ELR (cell line): ENCODE data around the gene AK3.
"Not testable (repeated sequence)": the region's sequence is repeated elsewhere in the genome, so short reads cannot be mapped to it uniquely, and the experiment has no call there.

Experiments
- DNase-seq: peaks from one replicate; pipeline ENCODE4 v3.0.0-alpha.2; 2015; ENCODE audit warnings: low read depth

AK3 gene

DNA sequence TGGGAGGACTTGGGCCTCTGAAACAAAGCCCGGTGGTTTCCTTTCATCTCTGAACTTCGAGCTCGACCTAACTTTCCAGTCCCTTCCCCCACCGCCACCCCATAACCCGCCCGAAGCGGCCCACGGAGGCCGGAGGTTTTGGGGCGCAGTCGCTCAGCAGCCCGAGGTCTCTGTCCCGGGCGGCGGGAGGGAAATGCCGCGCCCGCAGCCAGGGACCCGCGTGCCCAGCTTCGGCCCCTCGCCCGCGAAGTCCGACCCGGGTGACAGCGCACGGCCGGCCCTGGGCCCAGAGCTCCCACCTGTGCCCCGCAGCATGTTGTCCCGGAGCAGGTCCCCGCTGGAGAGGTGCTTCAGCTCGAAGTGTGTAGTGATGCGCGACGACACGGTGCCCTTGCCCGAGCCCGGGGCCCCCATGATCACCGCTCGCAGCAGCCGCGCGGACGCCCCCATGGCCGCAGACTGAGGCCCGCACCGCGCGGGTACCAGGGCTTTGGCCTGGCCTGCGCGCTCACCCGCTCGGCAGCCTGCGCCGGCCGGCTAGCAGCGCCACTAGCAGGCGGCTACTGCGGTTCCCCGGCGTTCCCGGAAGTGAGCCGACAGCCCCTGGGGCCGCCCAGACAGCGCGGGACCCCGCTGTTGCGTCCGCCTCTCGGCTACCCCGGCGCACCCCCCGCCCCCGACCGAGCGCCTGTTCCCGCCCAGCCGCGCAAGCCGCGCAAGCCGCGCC lies at the start of gene AK3:
AK3 (minus strand) TSS at position 565 of the 727 bp plus-strand sequence; CDS start at position 450, 115 bp downstream.
- peak; percentile 88 for DNase-seq

DNA sequence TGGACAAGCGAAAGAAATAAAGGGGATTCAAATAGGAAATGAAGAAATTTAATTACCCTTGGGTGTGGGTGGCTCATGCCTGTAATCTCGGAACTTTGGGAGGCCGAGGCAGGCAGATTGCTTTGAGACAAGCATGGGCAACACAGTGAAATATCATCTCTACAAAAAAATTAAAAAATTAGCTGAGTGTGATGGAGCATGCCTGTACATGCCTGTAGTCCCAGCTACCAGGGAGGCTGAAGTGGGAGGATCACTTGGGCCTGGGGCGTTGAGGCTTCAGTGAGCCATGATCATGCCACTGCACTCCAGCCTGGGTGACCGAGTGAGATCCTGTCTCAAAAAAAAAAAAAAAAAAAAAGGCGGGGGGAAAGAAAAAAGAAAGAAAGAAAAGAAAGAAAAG lies 47.7 kb upstream of the AK3 start:
- DNase-seq, result no peak

DNA sequence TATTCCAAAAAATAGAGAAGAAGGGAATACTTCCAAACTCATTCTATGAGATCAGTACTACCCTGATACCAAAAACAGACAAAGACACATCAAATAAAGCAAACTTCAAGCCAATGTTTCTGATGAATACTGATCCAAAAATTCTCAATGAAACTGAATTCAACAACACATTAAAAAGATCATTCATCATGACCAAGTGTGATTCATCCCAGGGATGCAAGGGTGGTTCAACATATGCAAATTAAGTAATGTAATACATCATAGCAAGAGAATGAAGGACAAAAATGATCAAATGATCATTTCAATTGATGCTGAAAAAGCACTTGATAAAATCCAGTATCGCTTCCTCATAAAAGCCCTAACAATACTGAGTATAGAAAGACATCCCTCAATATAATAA lies 46.9 kb upstream of the AK3 start:
- DNase-seq, result peak; percentile 49

DNA sequence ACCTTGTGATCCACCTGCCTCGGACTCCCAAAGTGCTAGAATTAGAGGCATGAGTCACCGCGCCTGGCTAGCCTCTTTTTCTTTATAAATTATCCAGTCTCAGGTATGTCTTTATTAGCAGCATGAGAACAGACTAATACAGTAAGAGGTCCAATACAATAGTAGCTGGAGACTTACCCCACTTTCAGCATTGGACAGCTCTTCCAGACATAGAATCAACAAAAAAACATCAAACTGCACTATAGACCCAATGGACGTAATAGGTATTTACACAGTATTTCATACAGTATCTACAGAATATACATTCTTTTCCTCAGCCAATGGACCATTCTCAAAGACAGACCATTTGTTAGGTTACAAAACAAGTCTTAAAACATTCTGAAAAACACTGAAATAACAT lies 45.6 kb upstream of the AK3 start:
- DNase-seq, result no peak

DNA sequence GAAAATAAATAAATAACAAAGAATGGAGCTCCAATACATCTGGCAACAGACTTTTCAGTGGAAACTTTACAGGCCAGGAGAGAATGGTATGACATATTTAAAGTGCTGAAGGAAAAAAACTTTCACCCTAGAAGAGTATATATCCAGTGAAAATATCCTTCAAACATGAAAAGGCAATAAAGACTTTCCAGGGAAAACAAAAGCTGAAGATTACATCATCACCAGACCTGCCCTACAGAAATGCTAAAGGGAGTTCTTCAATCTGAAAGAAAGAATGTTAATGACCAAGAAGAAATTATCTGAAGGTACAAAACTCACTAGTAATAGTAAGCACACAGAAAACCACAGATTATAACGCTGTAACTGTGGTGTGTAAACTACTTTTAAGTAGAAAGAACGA lies 43.4 kb upstream of the AK3 start:
- no peak for DNase-seq

DNA sequence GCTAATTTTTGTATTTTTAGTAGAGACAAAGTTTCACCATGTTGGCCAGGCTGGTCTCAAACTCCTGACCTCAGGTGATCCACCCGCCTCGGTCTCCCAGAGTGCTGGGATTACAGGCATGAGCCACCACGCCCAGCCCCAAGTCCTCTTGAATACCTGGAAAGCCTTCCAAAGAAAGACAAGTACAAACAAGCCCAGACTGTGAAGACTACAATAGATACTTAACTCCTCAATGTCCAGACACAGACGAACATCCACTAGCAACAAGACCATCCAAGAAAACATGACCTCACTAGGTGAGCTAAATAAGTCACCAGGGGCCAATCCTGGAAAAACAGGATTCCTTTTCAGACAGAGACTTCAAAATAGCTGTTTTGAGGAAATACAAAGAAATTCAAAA lies 42.2 kb upstream of the AK3 start:
- DNase-seq, result not testable (repeated sequence)

DNA sequence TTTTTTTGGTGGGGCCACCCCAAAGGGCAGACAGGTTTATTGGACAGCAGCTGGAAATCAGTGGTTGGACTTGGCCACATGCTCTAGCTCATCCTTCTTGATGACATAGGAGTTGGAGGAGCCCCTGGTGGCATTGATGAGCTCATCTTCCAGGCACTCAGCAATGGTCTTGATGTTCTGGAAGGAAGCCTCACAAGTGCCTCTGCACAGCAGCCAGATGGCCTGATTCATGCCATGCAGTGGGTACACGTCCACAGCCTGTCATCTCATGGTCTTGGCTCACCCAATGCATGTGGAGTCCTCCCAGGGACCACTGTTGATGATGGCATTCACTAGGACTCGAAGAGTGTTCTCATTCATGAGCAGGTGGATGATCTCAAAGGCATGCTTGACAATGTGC lies 40.4 kb upstream of the AK3 start:
- peak; percentile 10 for DNase-seq

DNA sequence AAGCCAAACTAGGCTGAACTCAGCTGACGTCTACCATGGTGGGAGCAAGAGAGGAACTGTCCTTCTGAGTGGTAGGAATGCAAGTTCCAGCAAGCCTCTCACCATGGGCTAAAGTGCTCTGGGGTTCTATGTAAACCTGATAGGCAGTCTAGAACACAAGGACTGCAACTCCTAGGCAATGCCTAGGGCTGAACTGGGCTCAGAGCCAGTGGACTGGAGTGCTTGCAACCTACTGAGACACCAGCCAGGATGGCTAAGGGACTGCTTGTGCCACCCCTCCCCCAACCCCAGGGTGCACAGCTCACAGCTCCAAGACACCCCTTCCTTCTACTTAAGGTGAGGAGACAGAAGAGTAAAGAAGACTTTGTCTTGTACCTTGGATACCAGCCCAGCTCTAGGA lies 39.6 kb upstream of the AK3 start:
- DNase-seq, result no peak

DNA sequence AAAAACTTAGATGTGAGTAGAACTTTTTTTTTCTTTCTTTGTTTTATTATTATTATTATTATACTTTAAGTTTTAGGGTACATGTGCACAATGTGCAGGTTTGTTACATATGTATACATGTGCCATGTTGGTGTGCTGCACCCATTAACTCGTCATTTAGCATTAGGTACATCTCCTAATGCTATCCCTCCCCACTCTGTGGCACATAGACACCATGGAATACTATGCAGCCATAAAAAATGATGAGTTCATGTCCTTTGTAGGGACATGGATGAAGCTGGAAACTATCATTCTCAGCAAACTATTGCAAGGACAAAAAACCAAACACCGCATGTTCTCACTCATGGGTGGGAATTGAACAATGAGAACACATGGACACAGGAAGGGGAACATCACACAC lies 34.0 kb upstream of the AK3 start:
- not testable (repeated sequence) for DNase-seq

DNA sequence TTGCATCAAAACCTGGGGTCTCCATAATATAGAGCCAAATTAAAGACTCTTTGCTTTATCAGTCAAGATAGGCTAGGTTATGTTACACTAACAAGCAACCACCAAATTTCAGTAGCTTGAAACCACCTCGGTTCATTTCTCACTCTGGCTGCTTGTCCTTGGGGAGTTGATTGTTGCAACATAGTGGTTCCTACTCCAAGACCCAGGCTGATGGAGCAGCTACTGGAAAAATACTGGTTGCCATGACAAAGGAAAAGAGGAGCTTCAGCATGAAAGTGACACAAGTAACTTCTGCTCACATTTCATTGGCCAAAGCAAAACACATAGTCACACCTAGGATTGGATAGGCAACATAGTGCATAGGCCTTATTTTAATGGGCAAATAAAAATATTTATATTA lies 33.2 kb upstream of the AK3 start:
- no peak for DNase-seq

DNA sequence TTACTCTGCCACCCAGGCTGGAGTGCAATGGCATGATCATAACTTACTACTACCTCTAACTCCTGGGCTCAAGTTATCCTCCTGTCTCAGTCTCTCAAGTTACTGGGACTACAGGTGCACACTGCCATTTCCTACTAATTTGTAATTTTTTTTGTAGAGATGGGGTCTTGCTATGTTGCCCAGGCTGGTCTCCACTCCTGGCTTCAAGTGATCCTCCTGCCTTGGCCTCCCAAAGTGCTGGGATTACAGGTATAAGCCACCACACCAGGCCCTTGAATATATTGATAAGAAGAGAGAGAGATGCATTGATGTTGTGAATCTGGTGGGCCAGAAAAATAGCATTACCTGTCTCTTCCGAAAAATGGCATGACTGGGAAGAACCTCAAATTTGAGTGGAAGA lies 30.8 kb upstream of the AK3 start:
- no peak for DNase-seq

DNA sequence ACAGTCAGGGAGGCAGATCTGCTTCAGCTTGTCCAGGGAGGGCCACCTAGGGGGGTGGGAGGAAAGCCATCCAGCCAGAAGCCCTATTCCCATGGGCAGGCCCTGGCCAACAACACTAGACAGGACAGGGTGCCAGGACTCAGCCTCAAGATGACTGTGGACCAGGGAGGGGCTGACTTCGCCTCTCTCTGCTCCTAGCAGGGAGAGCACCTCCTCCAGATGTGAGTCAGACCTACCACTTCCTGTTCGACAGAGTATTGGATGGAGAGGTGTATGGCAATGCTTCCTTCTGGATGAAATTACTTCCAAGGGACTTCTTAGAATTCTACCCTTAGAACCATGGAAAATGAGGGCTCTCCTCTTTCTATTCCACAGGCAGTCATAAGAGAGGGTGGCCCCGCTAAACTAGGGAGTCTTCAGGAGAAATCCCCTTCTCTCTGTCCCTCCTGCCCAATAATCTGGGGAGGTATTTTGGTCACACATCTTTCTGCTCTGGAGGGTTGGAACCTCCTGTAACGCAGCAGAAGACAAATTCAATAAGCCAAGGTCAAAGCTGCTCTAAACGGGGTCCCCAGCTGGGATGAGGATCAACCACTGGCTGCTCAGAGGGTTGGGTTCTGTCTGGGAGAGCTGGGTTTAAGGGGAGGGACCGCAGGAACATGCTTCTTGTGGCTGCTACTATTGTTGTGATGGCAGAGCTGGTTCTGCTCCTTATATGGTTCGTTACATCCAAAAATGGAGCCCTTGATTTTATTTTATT lies 28.5 kb upstream of the AK3 start:
- DNase-seq, result peak; percentile 80

DNA sequence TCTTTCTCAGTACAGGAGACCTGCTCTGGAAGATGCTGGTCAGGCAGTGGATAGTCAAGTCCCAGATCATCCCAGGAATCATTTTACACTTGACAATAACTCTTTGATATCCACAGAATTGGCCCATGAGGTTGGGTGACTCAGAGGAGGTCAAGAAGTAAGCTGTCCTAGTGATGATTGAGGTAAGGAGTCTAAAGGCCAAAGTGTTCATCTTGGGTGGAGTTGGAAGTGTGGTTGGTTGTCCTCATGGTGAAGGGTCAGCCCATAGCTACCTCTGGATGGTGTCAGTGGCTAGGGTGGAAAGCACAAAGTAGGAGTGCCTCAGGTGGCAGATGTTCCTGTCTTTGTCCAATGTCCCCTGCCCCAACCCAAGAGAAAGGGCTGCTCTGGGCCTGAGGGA lies 27.7 kb upstream of the AK3 start:
- no peak for DNase-seq

DNA sequence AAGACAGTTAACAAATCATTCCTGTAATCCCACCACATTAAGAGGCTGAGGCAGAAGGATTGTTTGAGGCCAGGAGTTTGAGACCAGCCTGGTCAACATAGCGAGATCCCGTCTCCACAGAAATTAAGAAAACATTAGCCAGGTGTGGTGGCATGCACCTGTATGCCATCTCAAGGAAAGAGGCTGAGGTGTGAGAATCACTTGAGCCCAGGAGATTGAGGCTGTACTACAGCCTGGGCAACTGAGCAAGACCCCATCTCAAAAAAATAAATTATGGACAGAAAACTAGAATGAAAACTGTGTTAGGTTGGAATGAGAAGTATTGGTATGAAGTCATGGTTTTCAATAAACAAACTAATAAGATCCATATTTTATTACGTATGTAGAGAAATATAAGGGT lies 23.0 kb upstream of the AK3 start:
- DNase-seq, result no peak

DNA sequence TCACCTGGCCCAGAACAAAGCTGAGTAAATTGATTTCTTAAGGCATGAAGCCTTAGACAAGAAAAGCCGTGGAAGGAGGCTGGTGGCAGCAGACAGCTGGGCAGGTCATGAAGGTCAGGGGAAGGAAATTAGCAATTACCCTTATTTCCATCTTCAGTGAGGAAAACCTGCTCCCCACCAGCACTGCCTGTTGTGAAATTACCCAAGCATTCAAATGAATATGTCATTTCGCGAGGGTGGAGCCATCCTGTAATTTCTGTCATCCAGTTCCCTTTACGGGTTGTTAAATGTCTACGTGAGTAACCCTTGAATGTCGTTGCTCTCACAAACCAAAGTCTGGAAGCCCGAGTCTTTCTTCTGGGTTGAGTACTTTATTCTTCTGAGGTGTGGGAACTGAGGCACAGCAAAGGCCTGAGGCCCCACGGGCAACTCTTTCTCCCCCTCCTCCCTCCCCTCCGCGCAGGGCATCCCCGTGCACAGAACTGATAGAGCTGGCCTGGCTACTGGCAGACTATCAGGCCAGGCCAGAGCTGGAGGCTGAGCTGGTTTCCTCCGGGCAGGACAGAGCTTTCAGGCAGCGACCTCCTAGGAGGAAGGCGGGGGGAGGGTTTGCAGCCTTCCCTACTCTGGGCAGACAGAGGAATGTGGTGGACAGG lies 22.0 kb upstream of the AK3 start:
- DNase-seq, result no peak

DNA sequence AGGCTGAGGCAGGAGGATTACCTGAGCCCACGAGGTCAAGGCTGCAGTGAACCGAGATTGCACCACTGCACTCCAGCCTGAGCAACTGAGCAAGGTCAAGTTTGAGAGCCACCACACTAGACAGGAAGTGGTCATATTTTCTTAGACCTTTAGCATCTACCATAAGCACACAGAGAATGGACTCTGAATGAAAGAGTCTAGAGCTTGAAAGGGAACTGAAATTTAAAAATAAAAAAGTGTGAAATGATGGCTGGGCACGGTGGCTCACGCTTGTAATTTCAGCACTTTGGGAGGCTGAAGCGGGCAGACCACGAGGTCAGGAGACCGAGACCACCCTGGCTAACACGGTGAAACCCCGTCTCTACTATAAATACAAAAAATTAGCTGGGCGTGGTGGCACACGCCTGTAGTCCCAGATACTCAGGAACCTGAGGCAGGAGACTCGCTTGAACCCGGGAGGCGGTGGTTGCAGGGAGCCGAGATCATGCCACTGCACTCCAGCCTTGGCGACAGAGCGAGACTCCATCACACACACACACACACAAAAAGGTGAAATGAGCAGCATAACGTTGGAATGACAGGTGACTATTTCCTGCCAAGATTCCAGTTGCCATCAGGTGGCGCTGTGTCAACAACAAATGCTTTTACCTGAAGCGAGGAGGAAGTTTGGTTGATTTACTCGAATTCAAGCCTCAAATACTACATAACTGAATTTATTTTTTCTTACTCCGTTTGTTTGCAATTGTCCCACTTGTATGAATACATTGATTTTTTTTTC lies 21.3 kb upstream of the AK3 start:
- peak; percentile 73 for DNase-seq

DNA sequence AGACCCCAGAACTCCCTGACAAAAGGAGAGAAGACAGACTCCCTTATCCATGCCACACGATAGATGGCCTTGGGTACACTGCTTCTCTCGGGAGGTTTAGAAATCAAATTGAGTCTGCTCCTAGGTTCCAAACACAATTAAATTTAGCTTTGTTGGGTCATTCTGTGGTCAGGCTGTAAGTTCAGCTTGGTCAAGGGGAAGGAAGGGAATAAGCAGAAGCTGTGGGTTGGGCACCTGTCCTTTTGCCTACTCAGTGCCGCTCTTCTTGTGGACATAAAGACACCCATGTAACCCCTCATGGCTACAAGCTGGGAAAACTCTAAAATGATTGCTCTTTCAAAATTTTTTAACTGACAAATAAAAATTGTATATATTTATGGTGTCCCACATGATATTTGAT lies 19.1 kb upstream of the AK3 start:
- no peak for DNase-seq

DNA sequence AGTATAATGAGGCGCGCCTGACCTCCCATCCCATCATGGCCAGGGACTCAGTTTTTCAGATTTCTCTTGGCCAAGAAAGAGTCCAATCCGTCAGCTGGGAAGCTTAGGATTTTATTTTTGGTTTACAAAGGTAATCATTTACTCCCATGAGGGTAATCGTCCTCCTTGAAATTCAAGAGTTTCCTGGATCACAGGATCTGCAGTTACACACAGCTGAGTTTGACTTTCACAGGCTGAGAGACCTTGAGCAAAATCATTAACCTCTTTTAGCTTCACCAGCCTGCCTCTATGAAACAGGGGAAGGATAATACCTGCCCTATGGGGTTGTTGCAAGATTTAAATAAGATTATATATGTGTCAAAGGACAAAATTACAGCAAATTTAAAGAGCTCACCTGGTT lies 15.4 kb upstream of the AK3 start:
- no peak for DNase-seq

DNA sequence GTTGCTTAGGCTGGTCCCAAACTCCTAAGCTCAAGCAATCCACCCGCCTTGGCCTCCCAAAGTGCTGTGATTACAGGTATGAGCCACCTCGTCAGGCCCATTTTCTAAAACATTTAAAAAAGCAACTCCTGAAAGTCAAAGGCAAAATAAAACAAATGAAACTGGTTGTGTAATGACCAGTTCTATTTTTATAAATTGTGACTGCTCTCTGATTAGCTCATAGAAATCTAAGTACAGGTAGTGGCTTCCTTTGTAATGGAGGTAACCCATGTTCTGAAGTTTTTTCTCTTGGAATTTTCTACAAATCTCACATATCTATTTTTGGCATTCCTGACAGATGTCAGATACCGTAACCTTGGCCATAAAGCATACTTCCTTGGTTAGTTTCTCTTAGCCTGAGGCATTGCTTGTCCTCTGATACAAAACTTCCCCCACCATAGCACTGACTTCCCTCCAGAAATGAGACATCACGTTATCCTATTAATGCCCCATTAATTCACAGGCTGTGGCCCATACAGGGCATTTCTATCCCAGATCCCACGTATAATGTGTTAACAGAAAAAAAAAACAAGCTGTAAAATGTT lies 14.1 kb upstream of the AK3 start:
- peak; percentile 62 for DNase-seq

DNA sequence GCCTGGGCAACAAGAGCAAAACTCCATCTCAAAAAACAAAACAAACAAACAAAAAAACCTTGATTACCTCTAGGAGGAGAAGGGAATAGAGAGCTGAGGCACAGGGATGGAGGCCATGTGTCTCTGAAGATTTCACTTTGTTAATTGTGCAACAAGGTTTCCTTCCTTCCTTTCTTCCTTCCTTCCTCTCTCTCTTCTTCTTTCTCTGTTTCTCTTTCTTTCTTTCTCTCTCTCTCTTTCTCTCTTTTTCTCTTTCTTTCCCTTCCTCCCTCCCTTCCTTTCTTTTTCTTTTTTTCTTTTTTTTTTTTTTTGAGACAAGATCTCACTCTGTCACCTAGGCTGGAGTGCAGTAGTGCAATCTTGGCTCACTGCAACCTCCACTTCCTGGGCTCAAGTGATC lies 13.5 kb upstream of the AK3 start:
- not testable (repeated sequence) for DNase-seq

DNA sequence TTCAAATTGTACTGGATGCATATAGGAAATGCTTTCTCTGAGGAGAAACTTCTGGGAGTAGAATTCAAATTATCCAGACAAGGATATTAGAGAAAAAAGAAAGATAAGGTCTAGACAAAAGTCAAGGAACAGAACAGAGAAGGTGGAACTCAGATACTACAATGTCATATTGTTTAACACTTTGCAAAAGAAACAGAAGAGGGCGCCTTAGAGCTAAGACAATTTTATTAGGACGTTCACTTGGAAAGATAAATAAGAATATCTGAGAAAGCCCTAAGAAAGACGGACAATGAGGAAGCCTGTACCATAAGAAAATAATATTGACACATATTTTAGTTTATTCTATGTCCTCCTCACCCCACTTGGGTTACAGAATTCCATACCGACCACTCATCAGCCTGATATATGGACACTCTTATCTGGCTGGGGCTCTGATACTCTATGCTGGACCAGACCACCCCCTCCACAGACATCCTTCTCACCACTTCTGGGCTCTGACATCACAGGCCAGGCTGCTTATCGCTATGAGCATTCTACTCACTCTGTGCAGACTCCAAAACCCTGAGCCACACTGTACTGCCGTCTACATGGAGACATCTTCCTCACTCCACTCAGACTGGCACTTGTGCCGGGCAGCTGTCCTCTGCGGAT lies 9.1 kb upstream of the AK3 start:
- DNase-seq, result peak; percentile 69

DNA sequence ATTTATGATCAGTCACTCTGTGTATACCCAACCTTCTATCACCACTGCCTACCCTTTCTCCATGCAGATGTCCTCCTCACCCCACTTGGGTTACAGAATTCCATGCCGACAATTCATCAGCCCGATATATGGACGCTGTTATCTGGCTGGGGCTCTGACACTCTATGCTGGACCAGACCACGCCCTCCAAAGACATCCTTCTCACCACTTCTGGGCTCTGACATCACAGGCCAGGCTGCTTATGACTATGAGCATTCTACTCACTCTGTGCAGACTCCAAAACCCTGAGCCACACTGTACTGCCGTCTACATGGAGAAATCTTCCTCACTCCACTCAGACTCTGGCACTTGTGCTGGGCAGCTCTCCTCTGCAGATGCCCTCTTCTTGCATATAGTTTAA lies 7.6 kb upstream of the AK3 start:
- DNase-seq, result no peak
